HepG2 (cell line): Measurements from ENCODE around the gene LRRC4C. TPM values are rescaled to one million over a fixed set of nuclear protein-coding genes. Genes with fewer than 3 reads are reported as not detected.

ENCODE experiments used
- ATF6 ChIP-seq: sonication (generic); formaldehyde crosslinking; conservative IDR thresholded peaks from 2 replicates; pipeline ENCODE4 v1.4.0; 2020; ENCODE audit warnings: missing genetic modification reagents
- HHEX ChIP-seq: IDR thresholded peaks from 2 replicates; pipeline ENCODE4 v1.6.1; 2016; ENCODE audit warnings: control low read depth
- JARID2 ChIP-seq: sonication (generic); formaldehyde crosslinking; IDR thresholded peaks from 2 replicates; pipeline ENCODE4 v1.8.1; 2023; ENCODE audit warnings: missing genetic modification reagents, inconsistent platforms; ENCODE audit not compliant: insufficient replicate concordance
- KLF6 ChIP-seq: IDR thresholded peaks from 2 replicates; pipeline ENCODE4 v1.8.0; 2016; ENCODE audit warnings: missing biosample characterization, missing genetic modification reagents
- MED8 ChIP-seq: sonication (generic); formaldehyde crosslinking; IDR thresholded peaks from 2 replicates; pipeline ENCODE4 v1.8.1; 2023; ENCODE audit warnings: mild to moderate bottlenecking, missing genetic modification reagents; ENCODE audit not compliant: insufficient replicate concordance
- MLLT10 ChIP-seq: sonication (generic); formaldehyde crosslinking; IDR thresholded peaks from 2 replicates; pipeline ENCODE4 v1.4.0; 2020; ENCODE audit warnings: missing genetic modification reagents
- NCOR1 ChIP-seq: fragments of 200-600 bp; sonication (generic); IDR thresholded peaks from 2 replicates; pipeline ENCODE4 v1.7.0; 2017; ENCODE audit warnings: antibody characterized with exemption, low read length, borderline replicate concordance
- NFKBIZ ChIP-seq: IDR thresholded peaks from 2 replicates; pipeline ENCODE4 v1.6.1; 2018; ENCODE audit warnings: missing genetic modification reagents, missing compliant biosample characterization
- PHB2 ChIP-seq: fragments of 450-650 bp; IDR thresholded peaks from 2 replicates; pipeline ENCODE4 v1.6.1; 2018; ENCODE audit not compliant: partially characterized antibody
- SNAPC4 ChIP-seq: sonication (generic); formaldehyde crosslinking; IDR thresholded peaks from 2 replicates; pipeline ENCODE4 v1.4.0; 2020; ENCODE audit warnings: mild to moderate bottlenecking, missing genetic modification reagents
- ZNF577 ChIP-seq: sonication (generic); formaldehyde crosslinking; IDR thresholded peaks from 2 replicates; pipeline ENCODE4 v1.4.0; 2020; ENCODE audit warnings: mild to moderate bottlenecking, low read depth, missing genetic modification reagents, borderline replicate concordance
- ZNF615 ChIP-seq: sonication (generic); formaldehyde crosslinking; IDR thresholded peaks from 2 replicates; pipeline ENCODE4 v1.5.0; 2020; ENCODE audit warnings: mild to moderate bottlenecking, missing genetic modification reagents, borderline replicate concordance
- ZNF709 ChIP-seq: sonication (generic); formaldehyde crosslinking; IDR thresholded peaks from 2 replicates; pipeline ENCODE4 v1.5.0; 2020; ENCODE audit warnings: mild to moderate bottlenecking, missing genetic modification reagents
- ZNF713 ChIP-seq: sonication (generic); formaldehyde crosslinking; IDR thresholded peaks from 2 replicates; pipeline ENCODE4 v1.4.0; 2020; ENCODE audit warnings: mild to moderate bottlenecking, missing genetic modification reagents
- ZNF720 ChIP-seq: sonication (generic); formaldehyde crosslinking; IDR thresholded peaks from 2 replicates; pipeline ENCODE4 v1.4.0; 2020; ENCODE audit warnings: missing genetic modification reagents
- ZNF841 ChIP-seq: sonication (generic); formaldehyde crosslinking; IDR thresholded peaks from 2 replicates; pipeline ENCODE4 v1.8.1; 2023; ENCODE audit warnings: missing genetic modification reagents, borderline replicate concordance
- ZZZ3 ChIP-seq: sonication (generic); formaldehyde crosslinking; IDR thresholded peaks from 2 replicates; pipeline ENCODE4 v1.4.0; 2020; ENCODE audit warnings: missing genetic modification reagents, mild to moderate bottlenecking, borderline replicate concordance
- polyA plus RNA-seq, 8 experiments: library from polyadenylated mRNA; depleted of rRNA in 3 of 8; stranded (reverse) in 7 of 8; unstranded in 1 of 8; fragments of >200 nt; fragmentation: Illumina TruSeq in 4 of 8; extraction: Trizol in 4 of 8; gene quantifications; 2 replicates each; pipeline versions ENCODE4 v1.2.1 to v1.2.3, GENCODE V29; 2011 to 2016; ENCODE audit warnings: low read depth in 4 of 8, missing spikeins in 1 of 8, mixed read lengths in 1 of 8; ENCODE audit not compliant: insufficient read depth in 1 of 8
- total RNA-seq, 5 experiments: library from RNA; depleted of rRNA; stranded (reverse); fragments of >200 nt; fragmentation: Illumina TruSeq; extraction: Trizol; gene quantifications; 2 replicates each; pipeline ENCODE4 v1.2.3, GENCODE V29; 2016; ENCODE audit warnings: low read depth in 1 of 5

The LRRC4C gene
- total and polyA plus RNA-seq, 2 of the 13 experiments (the other 11 are each of a cell fraction or from before 2014, with no cell fraction given) = not detected

- TF ChIP-seq SNAPC4 (CRISPR knock-in tag) (no peak), ZNF709 (no peak), ZNF615 (no peak), HHEX (CRISPR knock-in tag) (no peak), MED8 (CRISPR knock-in tag) (no peak), ZZZ3 (no peak), ZNF841 (CRISPR knock-in tag) (no peak), JARID2 (CRISPR knock-in tag) (no peak), NCOR1 (no peak), ZNF720 (CRISPR knock-in tag) (no peak), MLLT10 (no peak), ZNF577 (no peak), ZNF713 (CRISPR knock-in tag) (no peak), KLF6 (CRISPR knock-in tag) (no peak), ATF6 (no peak), PHB2 (no peak), NFKBIZ (CRISPR knock-in tag) (no peak)
Measured at GRCh38 chr11:41189701-41190436, 269.6 kb downstream of the LRRC4C start (continued).
